ENCODE data around the gene ZMAT5. TPM values are rescaled to one million over a fixed set of nuclear protein-coding genes. Genes with fewer than 3 reads are reported as not detected.

ZMAT5 gene
- total RNA-seq, 1 experiment from 2014 or later = 16.0 TPM

DNA sequence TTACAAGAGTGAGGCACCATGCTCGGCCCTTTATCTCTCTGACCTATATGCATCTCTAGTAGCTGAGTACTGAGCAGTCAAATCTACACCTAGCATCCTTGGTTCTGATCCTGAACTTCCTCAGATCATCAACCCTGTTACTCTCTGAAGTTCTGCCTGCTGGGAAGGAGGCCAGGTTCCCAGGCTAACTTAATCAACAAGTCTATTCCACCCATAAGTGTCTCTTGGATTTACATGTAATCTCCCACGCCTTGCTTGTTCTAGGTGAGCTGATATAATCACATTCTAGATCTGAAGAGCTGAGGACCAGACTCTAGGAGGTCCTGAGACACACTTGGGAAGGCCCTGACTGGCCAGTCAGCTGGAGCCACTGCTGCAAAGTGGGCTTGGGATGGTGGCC lies 24.9 kb downstream of the ZMAT5 start:
- Histone ChIP-seq H4K20me1 (ENCODE audit: insufficient read depth) (no peaks in the 10 kb centered on the region), H3K27me3 (ENCODE audit: insufficient read depth, low read length) (no peaks in the 10 kb centered on the region), H2AFZ (ENCODE audit: low read depth, low read length, poor library complexity, severe bottlenecking) (no peak overlapping the region), H3K4me3 (replicated peaks in 1 of 2; ENCODE audit: low read depth in 1 of 2, low read length in 2 of 2) (no peak overlapping the region), H3K9me3 (ENCODE audit: control insufficient read depth in 1 of 2, insufficient read depth in 1 of 2, low read depth in 1 of 2, low read length in 2 of 2) (no peaks in the 10 kb centered on the region), H3K9ac (ENCODE audit: low read length) (no peak overlapping the region), H3K36me3 (ENCODE audit: control insufficient read depth in 1 of 2, insufficient read depth in 2 of 2, low read length in 2 of 2) (no peaks in the 10 kb centered on the region; a peak in 1 of 4 replicates), H3K9me2 (ENCODE audit: insufficient read depth) (no peaks in the 10 kb centered on the region), H3K27ac (ENCODE audit: low read depth, low read length) (no peak overlapping the region), H3K4me2 (ENCODE audit: low read length) (no peak overlapping the region), H3K79me2 (ENCODE audit: insufficient read depth, low read length) (no peaks in the 10 kb centered on the region), H3K4me1 (ENCODE audit: control insufficient read depth in 1 of 2, insufficient read depth in 2 of 2, low read length in 2 of 2) (no peaks in the 10 kb centered on the region)
- intact Hi-C loops (cut with micrococcal nuclease) = no loop called here
- ATAC-seq (no peak), DNase-seq (ENCODE audit: low read depth, low spot score) (no peak)
- POLR2A ChIA-PET = no interaction called here
- no TSS peak for BruUV-seq (replicated peaks)
- RAD21 ChIA-PET (ENCODE audit: low non-redundant PET in 1 of 2, low total read pairs in 2 of 2, uncharacterized antibody in 2 of 2, unreplicated experiment in 2 of 2) = no interaction called here
- CTCF ChIA-PET = no interaction called here
- TF ChIP-seq, protein P1, sequence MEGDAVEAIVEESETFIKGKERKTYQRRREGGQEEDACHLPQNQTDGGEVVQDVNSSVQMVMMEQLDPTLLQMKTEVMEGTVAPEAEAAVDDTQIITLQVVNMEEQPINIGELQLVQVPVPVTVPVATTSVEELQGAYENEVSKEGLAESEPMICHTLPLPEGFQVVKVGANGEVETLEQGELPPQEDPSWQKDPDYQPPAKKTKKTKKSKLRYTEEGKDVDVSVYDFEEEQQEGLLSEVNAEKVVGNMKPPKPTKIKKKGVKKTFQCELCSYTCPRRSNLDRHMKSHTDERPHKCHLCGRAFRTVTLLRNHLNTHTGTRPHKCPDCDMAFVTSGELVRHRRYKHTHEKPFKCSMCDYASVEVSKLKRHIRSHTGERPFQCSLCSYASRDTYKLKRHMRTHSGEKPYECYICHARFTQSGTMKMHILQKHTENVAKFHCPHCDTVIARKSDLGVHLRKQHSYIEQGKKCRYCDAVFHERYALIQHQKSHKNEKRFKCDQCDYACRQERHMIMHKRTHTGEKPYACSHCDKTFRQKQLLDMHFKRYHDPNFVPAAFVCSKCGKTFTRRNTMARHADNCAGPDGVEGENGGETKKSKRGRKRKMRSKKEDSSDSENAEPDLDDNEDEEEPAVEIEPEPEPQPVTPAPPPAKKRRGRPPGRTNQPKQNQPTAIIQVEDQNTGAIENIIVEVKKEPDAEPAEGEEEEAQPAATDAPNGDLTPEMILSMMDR (IDR thresholded peaks at IDR 0.05 in 2 of 3, conservative IDR thresholded peaks at IDR 0.05 in 1 of 3; ENCODE audit: borderline replicate concordance in 1 of 3, insufficient read depth in 1 of 3, low read depth in 2 of 3, low read length in 2 of 3) = no peak
- TF ChIP-seq SIN3A (IDR thresholded peaks at IDR 0.05; ENCODE audit: low read depth) (no peak), EGR1 (IDR thresholded peaks at IDR 0.05; ENCODE audit: low read depth) (no peak)

- CTCF ChIA-PET = no interaction called here
- no peak for DNase-seq (ENCODE audit: low read depth, low spot score)
- no peak for ATAC-seq
- Histone ChIP-seq H3K27ac (ENCODE audit: low read depth, low read length) (no peak overlapping the region), H3K4me2 (ENCODE audit: low read length) (no peak overlapping the region), H2AFZ (ENCODE audit: low read depth, low read length, poor library complexity, severe bottlenecking) (no peak overlapping the region), H3K4me3 (replicated peaks in 1 of 2; ENCODE audit: low read depth in 1 of 2, low read length in 2 of 2) (no peak overlapping the region), H3K9me2 (ENCODE audit: insufficient read depth) (no peaks in the 10 kb centered on the region), H3K9me3 (ENCODE audit: control insufficient read depth in 1 of 2, insufficient read depth in 1 of 2, low read depth in 1 of 2, low read length in 2 of 2) (no peaks in the 10 kb centered on the region), H3K79me2 (ENCODE audit: insufficient read depth, low read length) (no peaks in the 10 kb centered on the region), H4K20me1 (ENCODE audit: insufficient read depth) (no peaks in the 10 kb centered on the region), H3K9ac (ENCODE audit: low read length) (no peak overlapping the region), H3K36me3 (ENCODE audit: control insufficient read depth in 1 of 2, insufficient read depth in 2 of 2, low read length in 2 of 2) (no peaks in the 10 kb centered on the region; a peak in 1 of 4 replicates), H3K4me1 (ENCODE audit: control insufficient read depth in 1 of 2, insufficient read depth in 2 of 2, low read length in 2 of 2) (no peaks in the 10 kb centered on the region), H3K27me3 (ENCODE audit: insufficient read depth, low read length) (no peaks in the 10 kb centered on the region)
- BruUV-seq (replicated peaks) = no TSS peak
- intact Hi-C loops (cut with micrococcal nuclease) = no loop called here
- RAD21 ChIA-PET (ENCODE audit: low non-redundant PET in 1 of 2, low total read pairs in 2 of 2, uncharacterized antibody in 2 of 2, unreplicated experiment in 2 of 2) = no interaction called here
- POLR2A ChIA-PET = no interaction called here
- TF ChIP-seq ZBTB33 (IDR thresholded peaks at IDR 0.05; ENCODE audit: extremely low read depth, insufficient replicate concordance, low read length) = no peak
- no peak for TF ChIP-seq YY1 (IDR thresholded peaks at IDR 0.05; ENCODE audit: extremely low read depth, insufficient replicate concordance, low read depth, low read length)
- no peak for TF ChIP-seq CBX3 (IDR thresholded peaks at IDR 0.05; ENCODE audit: low read depth)
- TF ChIP-seq ELF1 (IDR thresholded peaks at IDR 0.05; ENCODE audit: borderline replicate concordance, low read depth) = no peak
- TF ChIP-seq EZH2 (IDR thresholded peaks at IDR 0.05) = no peak
- TF ChIP-seq SRF (IDR thresholded peaks at IDR 0.05; ENCODE audit: low read depth) = no peak
- no peak for TF ChIP-seq ZFX (IDR thresholded peaks at IDR 0.05)
- TF ChIP-seq FOSL1 (IDR thresholded peaks at IDR 0.05; ENCODE audit: low read depth) = no peak
- TF ChIP-seq, protein P2, sequence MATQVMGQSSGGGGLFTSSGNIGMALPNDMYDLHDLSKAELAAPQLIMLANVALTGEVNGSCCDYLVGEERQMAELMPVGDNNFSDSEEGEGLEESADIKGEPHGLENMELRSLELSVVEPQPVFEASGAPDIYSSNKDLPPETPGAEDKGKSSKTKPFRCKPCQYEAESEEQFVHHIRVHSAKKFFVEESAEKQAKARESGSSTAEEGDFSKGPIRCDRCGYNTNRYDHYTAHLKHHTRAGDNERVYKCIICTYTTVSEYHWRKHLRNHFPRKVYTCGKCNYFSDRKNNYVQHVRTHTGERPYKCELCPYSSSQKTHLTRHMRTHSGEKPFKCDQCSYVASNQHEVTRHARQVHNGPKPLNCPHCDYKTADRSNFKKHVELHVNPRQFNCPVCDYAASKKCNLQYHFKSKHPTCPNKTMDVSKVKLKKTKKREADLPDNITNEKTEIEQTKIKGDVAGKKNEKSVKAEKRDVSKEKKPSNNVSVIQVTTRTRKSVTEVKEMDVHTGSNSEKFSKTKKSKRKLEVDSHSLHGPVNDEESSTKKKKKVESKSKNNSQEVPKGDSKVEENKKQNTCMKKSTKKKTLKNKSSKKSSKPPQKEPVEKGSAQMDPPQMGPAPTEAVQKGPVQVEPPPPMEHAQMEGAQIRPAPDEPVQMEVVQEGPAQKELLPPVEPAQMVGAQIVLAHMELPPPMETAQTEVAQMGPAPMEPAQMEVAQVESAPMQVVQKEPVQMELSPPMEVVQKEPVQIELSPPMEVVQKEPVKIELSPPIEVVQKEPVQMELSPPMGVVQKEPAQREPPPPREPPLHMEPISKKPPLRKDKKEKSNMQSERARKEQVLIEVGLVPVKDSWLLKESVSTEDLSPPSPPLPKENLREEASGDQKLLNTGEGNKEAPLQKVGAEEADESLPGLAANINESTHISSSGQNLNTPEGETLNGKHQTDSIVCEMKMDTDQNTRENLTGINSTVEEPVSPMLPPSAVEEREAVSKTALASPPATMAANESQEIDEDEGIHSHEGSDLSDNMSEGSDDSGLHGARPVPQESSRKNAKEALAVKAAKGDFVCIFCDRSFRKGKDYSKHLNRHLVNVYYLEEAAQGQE (IDR thresholded peaks at IDR 0.05; ENCODE audit: low read depth) = no peak
- TF ChIP-seq SIN3A (IDR thresholded peaks at IDR 0.05; ENCODE audit: low read depth) = no peak
- TF ChIP-seq EGR1 (IDR thresholded peaks at IDR 0.05; ENCODE audit: low read depth) = no peak
- no peak for TF ChIP-seq TCF7L2 (IDR thresholded peaks at IDR 0.05; ENCODE audit: borderline replicate concordance, extremely low read depth, insufficient read depth, insufficient read length)
- TF ChIP-seq RAD21 (IDR thresholded peaks at IDR 0.05; ENCODE audit: low read depth) = no peak
These were observed 26.6 kb downstream of the ZMAT5 start for GRCh38 chr22:29740216-29740615.
